GM19025 (cell line): ENCODE data around the gene WDSUB1.
A peak's percentile ranks its signal among the peaks of the same experiment; 100 is the strongest.

Source experiments
- ATAC-seq: cut with Tn5 transposase; IDR thresholded peaks from one replicate; pipeline ENCODE4 v1.9.1; 2021; ENCODE audit warnings: mild to moderate bottlenecking, low read depth, moderate library complexity; ENCODE audit not compliant: unreplicated experiment

Gene WDSUB1

GRCh38 chr2:159270744-159271379, 15.6 kb downstream of the WDSUB1 start:
- no peak for ATAC-seq

- no peak for ATAC-seq
Observed at GRCh38 chr2:159267921-159268320, 18.6 kb downstream of the WDSUB1 start.

GRCh38 chr2:159266554-159266953, 19.9 kb downstream of the WDSUB1 start:
- peak; percentile 73 for ATAC-seq

GRCh38 chr2:159265171-159265576, 21.3 kb downstream of the WDSUB1 start:
- ATAC-seq: no peak

GRCh38 chr2:159262904-159263303, 23.6 kb downstream of the WDSUB1 start:
- ATAC-seq: no peak

- no peak for ATAC-seq
Observed at GRCh38 chr2:159262226-159262625, 24.3 kb downstream of the WDSUB1 start.

- ATAC-seq: no peak
Observed at GRCh38 chr2:159256159-159256558, 30.3 kb downstream of the WDSUB1 start.

GRCh38 chr2:159252905-159253304, 33.6 kb downstream of the WDSUB1 start:
- no peak for ATAC-seq

GRCh38 chr2:159251296-159252173, 35.0 kb downstream of the WDSUB1 start:
- no peak for ATAC-seq

- no peak for ATAC-seq
Observed at GRCh38 chr2:159249990-159250715, 36.4 kb downstream of the WDSUB1 start.

GRCh38 chr2:159246325-159246988, 40.0 kb downstream of the WDSUB1 start:
- ATAC-seq: no peak

GRCh38 chr2:159243529-159243928, 43.0 kb downstream of the WDSUB1 start:
- no peak for ATAC-seq

- ATAC-seq: no peak
Observed at GRCh38 chr2:159234868-159235267, 51.6 kb downstream of the WDSUB1 start.

- no peak for ATAC-seq
Observed at GRCh38 chr2:159232456-159233170, 53.9 kb downstream of the WDSUB1 start.

GRCh38 chr2:159230145-159230877, 56.2 kb downstream of the WDSUB1 start:
- ATAC-seq: no peak

- no peak for ATAC-seq
Observed at GRCh38 chr2:159229476-159230144, 56.9 kb downstream of the WDSUB1 start.

- no peak for ATAC-seq
Observed at GRCh38 chr2:159228081-159228581, 58.4 kb downstream of the WDSUB1 start.

- no peak for ATAC-seq
Observed at GRCh38 chr2:159227467-159227866, 59.0 kb downstream of the WDSUB1 start.
